Measurements from ENCODE around the gene CAPN7. TPM values are rescaled to one million over a fixed set of nuclear protein-coding genes. Genes with fewer than 3 reads are reported as not detected.
A peak's percentile ranks its signal among the peaks of the same experiment; 100 is the strongest.

The CAPN7 gene
- total and polyA plus RNA-seq, 8 donors = 38.0 to 66.5 (median 51.5) TPM

DNA sequence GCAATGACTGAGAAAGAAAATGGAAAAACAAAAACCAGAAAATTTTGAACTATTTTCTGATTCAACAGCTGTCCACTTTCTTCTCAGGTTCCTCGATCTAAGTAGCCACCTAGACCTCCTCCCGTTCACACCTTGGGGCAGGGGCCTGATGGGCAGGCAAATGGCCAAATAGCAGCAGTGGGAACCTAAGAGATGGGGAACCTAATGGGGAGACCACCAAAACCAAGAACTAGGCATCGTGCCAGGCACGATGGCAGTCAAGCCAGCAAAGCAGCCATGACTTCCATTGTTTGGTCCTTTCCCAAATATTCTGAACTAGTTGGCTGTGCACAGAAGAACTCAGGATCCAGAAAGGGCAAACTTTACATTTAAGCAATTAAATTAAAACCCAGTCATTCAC is 57.1 kb downstream of the CAPN7 start:
- H3K4me1 ChIP-seq = peaks cover 2 to 21% of the 10 kb centered on the region in 2 donors
- no peaks in the 10 kb centered on the region for H3K27me3 ChIP-seq
- TF ChIP-seq, protein P1, sequence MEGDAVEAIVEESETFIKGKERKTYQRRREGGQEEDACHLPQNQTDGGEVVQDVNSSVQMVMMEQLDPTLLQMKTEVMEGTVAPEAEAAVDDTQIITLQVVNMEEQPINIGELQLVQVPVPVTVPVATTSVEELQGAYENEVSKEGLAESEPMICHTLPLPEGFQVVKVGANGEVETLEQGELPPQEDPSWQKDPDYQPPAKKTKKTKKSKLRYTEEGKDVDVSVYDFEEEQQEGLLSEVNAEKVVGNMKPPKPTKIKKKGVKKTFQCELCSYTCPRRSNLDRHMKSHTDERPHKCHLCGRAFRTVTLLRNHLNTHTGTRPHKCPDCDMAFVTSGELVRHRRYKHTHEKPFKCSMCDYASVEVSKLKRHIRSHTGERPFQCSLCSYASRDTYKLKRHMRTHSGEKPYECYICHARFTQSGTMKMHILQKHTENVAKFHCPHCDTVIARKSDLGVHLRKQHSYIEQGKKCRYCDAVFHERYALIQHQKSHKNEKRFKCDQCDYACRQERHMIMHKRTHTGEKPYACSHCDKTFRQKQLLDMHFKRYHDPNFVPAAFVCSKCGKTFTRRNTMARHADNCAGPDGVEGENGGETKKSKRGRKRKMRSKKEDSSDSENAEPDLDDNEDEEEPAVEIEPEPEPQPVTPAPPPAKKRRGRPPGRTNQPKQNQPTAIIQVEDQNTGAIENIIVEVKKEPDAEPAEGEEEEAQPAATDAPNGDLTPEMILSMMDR (IDR thresholded peaks at IDR 0.05) = no peak
- no peak overlapping the region for H3K27ac ChIP-seq
- DNase-seq (peak in 1 of 4 donors; percentile 16), ATAC-seq (no peak)
- intact Hi-C loops (cut with DNase I) = loop anchor here in 1 of 2 donors (10.0 kb wide), 1 partner anchor 122 kb away; no protein-coding TSS in a partner anchor
- H3K9me3 ChIP-seq = no peaks in the 10 kb centered on the region
- H3K36me3 ChIP-seq = peaks cover 0 to 53% of the 10 kb centered on the region in 2 donors
- no peak overlapping the region for H3K4me3 ChIP-seq

DNA sequence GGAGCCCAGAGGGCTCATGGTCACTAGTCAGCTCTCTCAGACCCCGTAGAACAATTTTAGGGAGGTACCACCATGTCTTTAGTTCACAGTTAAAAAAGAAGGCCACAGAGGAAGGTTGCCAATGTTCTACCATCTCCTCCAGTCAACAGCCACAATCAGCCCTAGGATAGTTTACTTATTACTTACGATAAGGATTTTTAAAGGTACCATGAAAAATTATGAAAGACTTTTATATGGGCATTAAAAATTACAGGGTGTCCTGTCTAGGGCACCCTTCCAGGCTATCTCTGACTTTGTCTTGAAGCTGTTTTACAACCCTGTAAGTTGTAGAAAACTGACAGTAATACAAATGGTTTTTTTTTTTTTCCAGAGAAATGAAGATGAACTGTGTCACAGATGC is 57.9 kb downstream of the CAPN7 start:
- DNase-seq (no peak), ATAC-seq (no peak)
- Histone ChIP-seq H3K27me3 (no peaks in the 10 kb centered on the region), H3K4me1 (peaks cover 8 to 29% of the 10 kb centered on the region in 2 donors), H3K4me3 (no peak overlapping the region), H3K36me3 (peaks cover 0 to 46% of the 10 kb centered on the region in 2 donors), H3K27ac (no peak overlapping the region), H3K9me3 (no peaks in the 10 kb centered on the region)
- intact Hi-C loops (cut with DNase I) = loop anchor here in 1 of 2 donors (10.0 kb wide), 1 partner anchor 121 kb away; no protein-coding TSS in a partner anchor
- TF ChIP-seq, protein P1 (IDR thresholded peaks at IDR 0.05) = no peak

DNA sequence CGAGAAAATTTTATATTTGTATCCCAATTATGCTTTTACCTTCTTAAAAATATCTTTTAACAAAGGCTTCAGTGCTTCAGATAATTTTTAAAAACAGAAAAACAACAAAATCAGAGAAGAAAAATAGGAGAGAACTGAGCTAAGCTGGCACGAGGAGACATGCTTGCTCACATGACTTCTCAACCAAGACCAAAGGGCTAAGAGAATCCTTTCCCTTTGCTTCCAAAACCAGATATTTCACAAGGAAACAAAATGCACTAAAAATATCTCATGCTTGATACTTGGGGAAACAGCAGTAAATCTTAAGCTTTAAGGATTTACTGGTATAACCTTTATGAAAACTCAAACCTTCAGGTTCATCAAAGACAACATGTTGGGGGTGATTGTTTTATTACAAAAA is 58.4 kb downstream of the CAPN7 start:
- TF ChIP-seq, protein P1 (IDR thresholded peaks at IDR 0.05) = no peak
- Histone ChIP-seq H3K36me3 (peaks cover 0 to 46% of the 10 kb centered on the region in 2 donors), H3K4me1 (peaks cover 11 to 34% of the 10 kb centered on the region in 2 donors), H3K9me3 (no peaks in the 10 kb centered on the region), H3K4me3 (no peak overlapping the region), H3K27me3 (no peaks in the 10 kb centered on the region), H3K27ac (no peak overlapping the region)
- DNase-seq (no peak), ATAC-seq (no peak)
- intact Hi-C loops (cut with DNase I) = loop anchor here in 1 of 2 donors (10.0 kb wide), 1 partner anchor 120 kb away; no protein-coding TSS in a partner anchor

DNA sequence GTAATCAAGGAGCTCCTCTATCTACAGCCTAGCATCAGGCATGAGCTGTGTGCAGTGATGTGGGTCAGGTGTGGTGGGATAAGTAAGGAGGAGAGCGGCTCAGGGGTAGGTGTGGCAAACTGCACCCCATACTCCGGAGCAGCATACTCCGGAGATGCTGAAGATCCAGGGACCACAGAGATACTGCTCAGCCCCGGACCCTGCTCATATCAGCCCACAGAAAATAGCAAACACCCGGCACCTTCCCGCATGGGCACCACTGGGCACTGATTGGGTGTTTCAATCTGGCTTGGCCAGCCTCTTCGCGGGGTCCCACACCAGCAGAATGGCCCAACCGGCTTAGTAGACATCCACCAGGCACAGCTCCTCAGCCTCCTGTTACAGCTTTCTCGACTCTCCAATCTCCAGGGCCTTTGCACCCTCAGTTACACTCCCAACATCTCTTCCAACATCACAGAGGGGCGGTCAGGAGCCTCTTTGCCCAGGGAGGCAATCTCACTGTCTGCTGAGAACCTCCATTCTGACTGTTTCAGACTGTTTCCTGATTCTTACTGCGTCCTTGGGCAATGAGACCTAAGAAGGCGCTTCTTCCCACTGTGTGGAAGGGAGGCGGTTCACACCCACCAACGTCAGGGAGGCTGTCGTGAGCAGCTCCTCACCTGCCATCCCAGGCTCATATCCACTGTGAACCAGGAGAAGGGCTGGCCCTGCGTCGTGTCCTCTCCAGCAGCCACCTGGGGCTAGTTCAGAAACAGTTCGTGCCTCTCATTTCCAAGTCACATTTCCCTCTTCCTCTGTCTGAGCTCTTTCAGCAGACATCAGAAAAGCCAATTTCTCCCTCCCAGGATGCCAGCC is 59.8 kb downstream of the CAPN7 start:
- Histone ChIP-seq H3K27me3 (no peaks in the 10 kb centered on the region), H3K4me1 (peaks cover 12 to 48% of the 10 kb centered on the region in 2 donors), H3K36me3 (peaks cover 0 to 33% of the 10 kb centered on the region in 2 donors), H3K27ac (peak overlapping the region in 1 of 2 donors; percentile 25), H3K4me3 (no peak overlapping the region), H3K9me3 (no peaks in the 10 kb centered on the region)
- intact Hi-C loops (cut with DNase I) = loop anchor here (5.0 to 10.0 kb wide), 3 partner anchors 66 to 119 kb away; partner anchors contain the start of gene SH3BP5 (in 1 of the 2)
- TF ChIP-seq, protein P1 (IDR thresholded peaks at IDR 0.05) = no peak
- no peak for ATAC-seq
- DNase-seq = peak in 1 of 4 donors; percentile 26

Data from left lung (tissue), 10 donors.